Activated naive CD4-positive, alpha-beta T cell treated with anti-CD3 and anti-CD28 coated beads, Interleukin-2, amount 50 U/mL, for 24 hours (primary cell): ENCODE measurements around the gene CFHR2.
"Not testable (repeated sequence)": the region's sequence is repeated elsewhere in the genome, so short reads cannot be mapped to it uniquely, and the experiment has no call there.

Experiments used
- H3K27ac Mint-ChIP-seq: one replicate; pipeline ENCODE4 v1.8.0; 2021; ENCODE audit warnings: mild to moderate bottlenecking, mixed read lengths
- H3K27me3 Mint-ChIP-seq: one replicate; pipeline ENCODE4 v1.8.0; 2021; ENCODE audit warnings: mixed read lengths
- H3K36me3 Mint-ChIP-seq: one replicate; pipeline ENCODE4 v1.8.0; 2021; ENCODE audit warnings: mixed read lengths
- H3K4me1 Mint-ChIP-seq: one replicate; pipeline ENCODE4 v1.8.0; 2021; ENCODE audit warnings: mixed read lengths
- H3K4me3 Mint-ChIP-seq: one replicate; pipeline ENCODE4 v1.8.0; 2021; ENCODE audit warnings: mild to moderate bottlenecking, mixed read lengths
- H3K9me3 Mint-ChIP-seq: one replicate; pipeline ENCODE4 v1.8.0; 2021; ENCODE audit warnings: mixed read lengths

The CFHR2 gene

DNA sequence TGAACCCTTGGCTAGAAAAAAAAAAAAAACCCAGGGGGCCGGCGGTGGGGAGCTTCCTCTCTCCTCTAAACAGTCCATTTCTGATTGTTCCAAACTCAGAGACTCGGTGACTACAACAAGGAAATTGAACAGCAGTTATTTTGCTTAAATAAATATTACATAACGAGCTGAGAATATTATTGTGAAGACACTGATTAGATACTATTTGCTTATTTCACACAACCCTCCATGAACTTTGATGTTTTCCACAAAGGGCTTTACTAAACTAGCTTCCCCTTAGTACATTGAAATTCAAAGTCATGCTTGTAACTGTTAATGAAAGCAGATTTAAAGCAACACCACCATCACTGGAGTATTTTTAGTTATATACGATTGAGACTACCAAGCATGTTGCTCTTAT, 33.7 kb downstream of the CFHR2 start, which contains the start of gene CFHR5:
Gene CFHR5, plus strand, starts transcription at position 279 of the 400 bp plus-strand sequence. Its CDS starts 109 bp downstream, at position 388.
- Mint-ChIP-seq H3K27me3 (no peaks in the 10 kb centered on the region), H3K27ac (no peak within 1 kb of the TSS), H3K36me3 (no peaks in the 10 kb centered on the region), H3K4me1 (no peaks in the 10 kb centered on the region), H3K4me3 (no peak within 1 kb of the TSS), H3K9me3 (no peaks in the 10 kb centered on the region)

DNA sequence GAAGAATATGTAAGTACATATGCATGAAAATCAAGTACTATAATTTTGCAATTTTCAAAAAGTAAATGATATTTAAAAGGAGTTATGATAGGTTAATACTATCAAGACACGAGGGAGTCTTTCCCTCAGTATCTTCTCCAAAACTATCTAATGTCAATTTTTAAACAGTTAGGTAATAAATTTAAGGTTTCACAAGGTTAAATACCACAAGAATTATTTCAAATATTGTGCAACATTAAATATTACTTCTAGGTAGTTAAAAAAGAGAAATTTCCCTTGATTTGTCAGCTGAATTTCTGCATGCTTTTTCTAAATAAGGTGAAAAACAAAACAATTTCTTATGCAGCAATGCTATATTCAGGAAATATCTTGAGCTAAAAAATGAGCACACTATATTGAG, 37.3 kb downstream of the CFHR2 start:
- Mint-ChIP-seq H3K27ac (no peak overlapping the region), H3K4me3 (no peak overlapping the region), H3K27me3 (no peaks in the 10 kb centered on the region), H3K36me3 (no peaks in the 10 kb centered on the region), H3K9me3 (no peaks in the 10 kb centered on the region), H3K4me1 (no peaks in the 10 kb centered on the region)

DNA sequence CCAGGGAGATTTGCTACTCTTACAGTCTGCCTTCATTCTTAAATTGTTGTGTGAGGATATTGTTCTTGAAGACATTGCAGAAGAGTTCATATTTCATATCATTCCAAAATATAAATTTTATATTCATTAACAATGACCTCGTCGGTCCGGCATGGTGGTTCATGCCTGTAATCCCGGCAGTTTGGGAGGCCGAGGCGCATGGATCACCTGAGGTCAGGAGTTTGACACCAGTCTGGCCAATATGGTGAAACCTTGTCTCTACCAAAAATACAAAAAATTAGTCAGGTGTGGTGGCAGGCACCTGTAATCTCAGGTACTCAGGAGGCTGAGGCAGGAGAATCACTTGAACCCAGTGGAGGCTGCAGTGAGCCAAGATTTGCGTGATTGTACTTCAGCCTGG, 38.7 kb downstream of the CFHR2 start:
- not testable (repeated sequence) for H3K27ac Mint-ChIP-seq, H3K36me3 Mint-ChIP-seq, H3K4me3 Mint-ChIP-seq

DNA sequence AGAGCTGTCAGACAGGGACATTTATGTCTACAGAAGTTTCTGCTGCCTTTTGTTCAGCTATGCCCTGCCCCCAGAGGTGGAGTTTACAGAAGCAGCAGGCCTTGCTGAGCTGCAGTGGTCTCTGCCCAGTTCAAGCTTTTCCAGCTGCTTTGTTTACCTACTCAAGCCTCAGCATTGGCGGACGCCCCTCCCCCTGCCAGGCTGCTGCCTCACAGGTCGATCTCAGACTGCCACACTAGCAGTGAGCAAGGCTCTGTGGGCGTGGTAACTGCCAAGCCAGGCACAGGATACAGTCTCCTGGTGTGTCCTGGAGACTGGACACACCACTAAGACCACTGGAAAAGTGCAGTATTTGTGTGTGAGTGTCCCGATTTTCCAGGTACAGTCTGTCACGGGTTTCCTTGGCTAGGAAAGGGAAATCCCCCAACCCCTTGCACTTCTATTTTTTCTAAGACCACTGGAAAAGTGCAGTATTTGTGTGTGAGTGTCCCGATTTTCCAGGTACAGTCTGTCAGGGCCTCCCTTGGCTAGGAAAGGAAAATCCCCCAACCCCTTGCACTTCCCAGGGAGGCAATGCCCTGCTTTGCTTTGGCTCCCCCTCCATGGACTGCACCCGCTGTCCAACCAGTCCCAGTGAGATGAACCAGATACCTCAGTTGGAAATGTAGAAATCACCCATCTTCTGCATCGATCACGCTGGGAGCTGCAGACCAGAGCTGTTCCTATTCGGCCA, 48.5 kb downstream of the CFHR2 start:
- H3K9me3 Mint-ChIP-seq, H3K36me3 Mint-ChIP-seq, H3K4me3 Mint-ChIP-seq, H3K27ac Mint-ChIP-seq, H3K27me3 Mint-ChIP-seq, H3K4me1 Mint-ChIP-seq: not testable (repeated sequence)

More for the DNA sequence above, 38.7 kb downstream of the CFHR2 start:
- not testable (repeated sequence) for H3K27me3 Mint-ChIP-seq, H3K4me1 Mint-ChIP-seq, H3K9me3 Mint-ChIP-seq

DNA sequence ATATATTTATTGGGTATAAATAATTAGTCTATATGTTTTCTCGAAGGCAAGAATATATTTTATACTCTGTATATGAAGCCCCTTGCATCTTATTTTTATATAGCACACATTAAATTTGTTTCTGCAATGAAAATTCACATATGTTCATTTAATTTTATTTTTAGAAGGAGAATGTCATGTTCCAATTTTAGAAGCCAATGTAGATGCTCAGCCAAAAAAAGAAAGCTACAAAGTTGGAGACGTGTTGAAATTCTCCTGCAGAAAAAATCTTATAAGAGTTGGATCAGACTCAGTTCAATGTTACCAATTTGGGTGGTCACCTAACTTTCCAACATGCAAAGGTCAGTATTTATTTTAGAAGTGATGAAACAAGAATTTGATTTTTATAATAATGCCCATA, 50.4 kb downstream of the CFHR2 start:
- Mint-ChIP-seq H3K9me3 (no peaks in the 10 kb centered on the region), H3K27ac (no peak overlapping the region), H3K27me3 (peaks cover 6% of the 10 kb centered on the region), H3K4me3 (no peak overlapping the region), H3K4me1 (no peaks in the 10 kb centered on the region), H3K36me3 (no peaks in the 10 kb centered on the region)

DNA sequence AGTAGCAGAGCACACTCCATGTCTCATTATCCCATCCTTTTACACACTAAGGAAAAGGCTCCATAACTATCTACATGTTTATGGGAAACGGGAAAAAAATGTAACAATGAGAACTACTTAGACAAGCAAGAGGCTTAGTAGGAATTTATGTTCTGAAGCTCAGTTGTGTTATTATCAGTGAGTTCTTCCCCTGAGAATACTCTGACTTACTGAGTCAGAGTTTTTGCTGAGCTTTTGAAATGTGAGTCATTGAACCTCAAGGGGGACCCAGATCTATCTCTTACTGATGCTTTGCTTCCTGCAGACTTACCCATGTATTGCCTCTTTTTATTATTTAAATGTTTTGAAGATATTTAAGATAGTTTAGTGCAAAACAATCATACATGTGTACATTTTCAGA, 53.9 kb downstream of the CFHR2 start:
- Mint-ChIP-seq H3K4me1 (no peaks in the 10 kb centered on the region), H3K9me3 (no peaks in the 10 kb centered on the region), H3K27me3 (peaks cover 1% of the 10 kb centered on the region), H3K4me3 (no peak overlapping the region), H3K36me3 (no peaks in the 10 kb centered on the region), H3K27ac (no peak overlapping the region)

DNA sequence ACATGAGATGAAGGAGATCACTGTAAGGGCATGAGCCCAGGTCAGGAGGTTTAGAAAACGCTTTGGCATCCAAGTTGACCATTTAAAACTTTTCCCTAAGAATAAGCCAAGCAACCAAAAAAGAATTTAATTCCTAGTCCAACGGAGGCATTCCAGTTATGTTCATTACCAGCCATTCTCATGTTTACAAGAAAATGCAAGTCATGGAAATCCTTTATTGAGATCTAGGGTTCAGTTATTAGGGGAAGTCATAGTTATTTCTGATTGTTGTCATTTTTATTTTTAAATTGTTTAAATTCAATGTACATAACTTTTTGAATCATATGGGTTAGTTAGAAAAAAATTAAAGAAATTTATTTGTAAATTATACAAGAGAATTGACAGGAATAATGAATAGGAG, 58.3 kb downstream of the CFHR2 start:
- Mint-ChIP-seq H3K27me3 (no peaks in the 10 kb centered on the region), H3K9me3 (no peaks in the 10 kb centered on the region), H3K4me1 (no peaks in the 10 kb centered on the region), H3K27ac (no peak overlapping the region), H3K36me3 (no peaks in the 10 kb centered on the region), H3K4me3 (no peak overlapping the region)

DNA sequence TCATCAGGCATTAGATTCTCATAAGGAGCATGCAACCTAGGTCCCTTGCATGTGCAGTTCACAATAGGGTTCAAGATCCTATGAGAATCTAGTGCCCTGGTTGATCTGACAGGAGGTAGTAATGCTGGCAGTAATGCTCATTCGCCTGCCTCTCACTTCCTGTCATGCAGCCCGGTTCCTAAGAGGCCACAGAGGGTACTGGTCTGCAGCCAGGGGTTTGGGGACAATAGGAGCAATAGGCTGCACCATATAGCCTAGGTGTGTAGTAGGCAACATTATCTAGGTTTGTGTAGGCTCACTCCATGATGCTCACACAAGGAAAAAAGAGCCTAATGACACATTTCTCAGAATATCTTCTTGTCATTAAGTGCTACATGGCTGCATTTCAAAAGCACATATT, 59.6 kb downstream of the CFHR2 start:
- no peak overlapping the region for H3K4me3 Mint-ChIP-seq
- no peaks in the 10 kb centered on the region for H3K36me3 Mint-ChIP-seq
- H3K9me3 Mint-ChIP-seq, result no peaks in the 10 kb centered on the region
- H3K27me3 Mint-ChIP-seq, result no peaks in the 10 kb centered on the region
- no peak overlapping the region for H3K27ac Mint-ChIP-seq
- no peaks in the 10 kb centered on the region for H3K4me1 Mint-ChIP-seq

DNA sequence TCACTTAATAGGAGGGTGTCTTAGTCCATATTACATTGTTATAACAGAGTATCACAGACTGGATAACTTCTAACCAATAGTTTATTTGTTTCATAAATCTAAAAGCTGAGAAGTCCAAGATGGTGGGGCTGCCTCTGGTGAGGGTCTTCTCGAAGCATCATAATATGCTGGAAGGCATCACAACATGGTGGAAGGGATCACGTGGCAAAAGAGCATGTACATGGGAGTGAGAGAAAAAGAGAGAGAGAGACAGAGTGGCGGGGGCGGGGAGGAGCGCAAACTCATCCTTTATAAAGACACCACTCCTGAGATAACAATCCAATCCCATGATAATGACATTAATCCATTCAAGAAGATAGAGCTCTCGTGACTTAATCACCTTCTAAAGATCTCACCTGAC, 65.3 kb downstream of the CFHR2 start:
- H3K27me3 Mint-ChIP-seq, result no peaks in the 10 kb centered on the region
- no peaks in the 10 kb centered on the region for H3K36me3 Mint-ChIP-seq
- peaks cover 7% of the 10 kb centered on the region for H3K9me3 Mint-ChIP-seq
- no peak overlapping the region for H3K27ac Mint-ChIP-seq
- H3K4me1 Mint-ChIP-seq, result no peaks in the 10 kb centered on the region
- no peak overlapping the region for H3K4me3 Mint-ChIP-seq
